ENCODE measurements around the gene ADARB1. TPM values are rescaled to one million over a fixed set of nuclear protein-coding genes. Genes with fewer than 3 reads are reported as not detected.

Gene ADARB1
- total and polyA plus RNA-seq, 2 donors, result 11.9 to 14.6 TPM

DNA sequence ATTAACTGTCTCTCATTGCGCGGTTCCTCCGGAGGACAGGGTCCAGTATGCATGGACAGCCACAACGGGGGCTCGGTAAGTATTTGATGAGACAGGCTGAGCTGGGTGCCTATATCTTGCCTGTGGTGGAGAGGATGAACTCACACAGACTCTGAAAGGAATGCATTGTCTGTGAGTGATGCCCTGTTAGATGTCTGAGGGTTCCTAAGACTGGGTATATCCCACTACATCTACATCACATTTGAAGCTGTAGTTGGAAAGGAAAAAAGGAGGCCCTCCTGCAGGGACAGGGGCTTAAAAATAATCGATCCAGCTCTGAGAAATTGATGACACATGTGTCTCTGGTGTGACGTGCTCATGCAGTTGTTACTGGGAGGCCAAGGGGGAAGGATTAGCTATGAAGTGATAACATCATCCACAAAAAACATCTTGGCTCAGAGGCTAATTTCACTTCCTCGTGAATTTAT lies 1.9 kb downstream of the ADARB1 start:
- DNase-seq (ENCODE audit: low read depth in 6 of 9, low spot score in 9 of 9), result no peak
- Histone ChIP-seq H3K4me3 (ENCODE audit: low read length in 2 of 2) (no peak overlapping the region), H3K4me1 (ENCODE audit: control insufficient read depth in 2 of 2, insufficient read depth in 2 of 2, low read length in 2 of 2) (peaks cover 5 to 34% of the 10 kb centered on the region in 2 donors), H3K27me3 (ENCODE audit: control insufficient read depth in 2 of 2, insufficient read depth in 1 of 2, low read length in 1 of 2) (peaks cover 21 to 38% of the 10 kb centered on the region in 2 donors), H3K27ac (ENCODE audit: low read depth in 1 of 2, low read length in 1 of 2) (no peak overlapping the region), H3K9me3 (ENCODE audit: control insufficient read depth in 2 of 2, insufficient read depth in 1 of 2, low read length in 1 of 2) (no peaks in the 10 kb centered on the region), H3K36me3 (ENCODE audit: control insufficient read depth in 2 of 2, insufficient read depth in 2 of 2, low read length in 1 of 2) (peaks cover 0 to 3% of the 10 kb centered on the region in 2 donors)
- 88% methylated on average over 8 of the region's 8 CpGs for WGBS

DNA sequence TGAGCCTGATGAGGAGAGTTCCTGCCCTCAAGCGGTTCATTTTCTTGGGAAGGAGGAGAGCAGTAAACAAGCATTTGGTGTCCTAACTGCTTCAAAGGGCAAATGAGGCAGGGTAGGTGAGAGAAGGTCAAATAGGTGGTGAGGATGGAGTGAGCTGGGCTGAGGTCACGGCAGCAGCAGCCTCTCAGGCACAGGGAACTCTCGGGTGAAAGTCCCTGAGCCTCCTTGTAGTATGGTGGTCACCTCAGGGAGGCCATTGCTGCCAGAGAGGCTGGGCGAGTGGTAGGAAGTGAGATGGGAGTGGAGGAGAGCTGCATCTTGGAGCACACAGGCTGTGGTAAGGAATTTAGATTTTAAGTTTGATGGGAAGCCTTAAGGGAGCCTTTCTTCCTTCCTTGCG lies 4.0 kb downstream of the ADARB1 start:
- H3K4me1 ChIP-seq (ENCODE audit: control insufficient read depth in 2 of 2, insufficient read depth in 2 of 2, low read length in 2 of 2), result peaks cover 5 to 38% of the 10 kb centered on the region in 2 donors
- 77% methylated on average over 5 of the region's 5 CpGs for WGBS
- H3K27me3 ChIP-seq (ENCODE audit: control insufficient read depth in 2 of 2, insufficient read depth in 1 of 2, low read length in 1 of 2), result peaks cover 21 to 23% of the 10 kb centered on the region in 2 donors
- no peak for DNase-seq (ENCODE audit: low read depth in 6 of 9, low spot score in 9 of 9)
- H3K4me3 ChIP-seq (ENCODE audit: low read length in 2 of 2), result no peak overlapping the region
- H3K36me3 ChIP-seq (ENCODE audit: control insufficient read depth in 2 of 2, insufficient read depth in 2 of 2, low read length in 1 of 2), result no peaks in the 10 kb centered on the region
- H3K27ac ChIP-seq (ENCODE audit: low read depth in 1 of 2, low read length in 1 of 2), result no peak overlapping the region
- no peaks in the 10 kb centered on the region for H3K9me3 ChIP-seq (ENCODE audit: control insufficient read depth in 2 of 2, insufficient read depth in 1 of 2, low read length in 1 of 2)

GRCh38 chr21:45078877-45079281 lies 4.5 kb downstream of the ADARB1 start:
- WGBS, result 72% methylated on average over 2 of the region's 2 CpGs
- DNase-seq (ENCODE audit: low read depth in 6 of 9, low spot score in 9 of 9), result peak in 7 of 9 donors; percentile 38 to 81 (median 63)
- Histone ChIP-seq H3K9me3 (ENCODE audit: control insufficient read depth in 2 of 2, insufficient read depth in 1 of 2, low read length in 1 of 2) (peaks cover 0 to 4% of the 10 kb centered on the region in 2 donors), H3K27ac (ENCODE audit: low read depth in 1 of 2, low read length in 1 of 2) (peak overlapping the region in 1 of 2 donors; percentile 58), H3K27me3 (ENCODE audit: control insufficient read depth in 2 of 2, insufficient read depth in 1 of 2, low read length in 1 of 2) (peaks cover 19 to 21% of the 10 kb centered on the region in 2 donors), H3K36me3 (ENCODE audit: control insufficient read depth in 2 of 2, insufficient read depth in 2 of 2, low read length in 1 of 2) (no peaks in the 10 kb centered on the region), H3K4me1 (ENCODE audit: control insufficient read depth in 2 of 2, insufficient read depth in 2 of 2, low read length in 2 of 2) (peaks cover 5 to 38% of the 10 kb centered on the region in 2 donors), H3K4me3 (ENCODE audit: low read length in 2 of 2) (no peak overlapping the region)

DNA sequence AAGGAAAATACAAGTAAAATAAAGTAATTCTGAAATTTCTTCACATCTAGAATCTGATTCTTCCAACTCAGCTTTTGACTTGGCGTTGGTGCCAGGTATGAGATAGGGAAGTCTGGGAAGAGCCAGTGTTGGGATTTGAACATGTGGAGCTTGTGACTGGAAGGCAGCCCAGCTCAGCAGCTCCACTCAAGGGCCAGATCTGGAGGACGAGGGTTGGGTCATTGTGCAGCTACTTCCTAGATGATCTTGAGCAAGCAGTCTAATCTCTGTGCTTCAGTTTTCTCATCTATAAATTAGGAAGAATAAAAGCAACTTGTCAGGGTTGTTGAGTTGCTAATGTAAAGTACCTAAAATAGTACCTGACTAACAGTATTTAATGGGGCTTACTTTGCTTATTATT lies 5.0 kb downstream of the ADARB1 start:
- WGBS, result 70% methylated on average over 2 of the region's 2 CpGs
- no peaks in the 10 kb centered on the region for H3K36me3 ChIP-seq (ENCODE audit: control insufficient read depth in 2 of 2, insufficient read depth in 2 of 2, low read length in 1 of 2)
- H3K9me3 ChIP-seq (ENCODE audit: control insufficient read depth in 2 of 2, insufficient read depth in 1 of 2, low read length in 1 of 2), result peaks cover 0 to 4% of the 10 kb centered on the region in 2 donors
- no peak overlapping the region for H3K4me3 ChIP-seq (ENCODE audit: low read length in 2 of 2)
- peaks cover 19 to 21% of the 10 kb centered on the region in 2 donors for H3K27me3 ChIP-seq (ENCODE audit: control insufficient read depth in 2 of 2, insufficient read depth in 1 of 2, low read length in 1 of 2)
- peaks cover 5 to 38% of the 10 kb centered on the region in 2 donors for H3K4me1 ChIP-seq (ENCODE audit: control insufficient read depth in 2 of 2, insufficient read depth in 2 of 2, low read length in 2 of 2)
- no peak for DNase-seq (ENCODE audit: low read depth in 6 of 9, low spot score in 9 of 9)
- H3K27ac ChIP-seq (ENCODE audit: low read depth in 1 of 2, low read length in 1 of 2), result peak overlapping the region in 1 of 2 donors; percentile 58

- Histone ChIP-seq H3K36me3 (ENCODE audit: control insufficient read depth in 2 of 2, insufficient read depth in 2 of 2, low read length in 1 of 2) (no peaks in the 10 kb centered on the region), H3K4me3 (ENCODE audit: low read length in 2 of 2) (no peak overlapping the region), H3K27ac (ENCODE audit: low read depth in 1 of 2, low read length in 1 of 2) (no peak overlapping the region), H3K27me3 (ENCODE audit: control insufficient read depth in 2 of 2, insufficient read depth in 1 of 2, low read length in 1 of 2) (peaks cover 15% of the 10 kb centered on the region in 2 donors), H3K9me3 (ENCODE audit: control insufficient read depth in 2 of 2, insufficient read depth in 1 of 2, low read length in 1 of 2) (peaks cover 0 to 4% of the 10 kb centered on the region in 2 donors), H3K4me1 (ENCODE audit: control insufficient read depth in 2 of 2, insufficient read depth in 2 of 2, low read length in 2 of 2) (peaks cover 6 to 41% of the 10 kb centered on the region in 2 donors)
- WGBS, result 93% methylated on average over 5 of the region's 5 CpGs
- DNase-seq (ENCODE audit: low read depth in 6 of 9, low spot score in 9 of 9), result no peak
Observed at GRCh38 chr21:45080232-45080631, 5.9 kb downstream of the ADARB1 start.

DNA sequence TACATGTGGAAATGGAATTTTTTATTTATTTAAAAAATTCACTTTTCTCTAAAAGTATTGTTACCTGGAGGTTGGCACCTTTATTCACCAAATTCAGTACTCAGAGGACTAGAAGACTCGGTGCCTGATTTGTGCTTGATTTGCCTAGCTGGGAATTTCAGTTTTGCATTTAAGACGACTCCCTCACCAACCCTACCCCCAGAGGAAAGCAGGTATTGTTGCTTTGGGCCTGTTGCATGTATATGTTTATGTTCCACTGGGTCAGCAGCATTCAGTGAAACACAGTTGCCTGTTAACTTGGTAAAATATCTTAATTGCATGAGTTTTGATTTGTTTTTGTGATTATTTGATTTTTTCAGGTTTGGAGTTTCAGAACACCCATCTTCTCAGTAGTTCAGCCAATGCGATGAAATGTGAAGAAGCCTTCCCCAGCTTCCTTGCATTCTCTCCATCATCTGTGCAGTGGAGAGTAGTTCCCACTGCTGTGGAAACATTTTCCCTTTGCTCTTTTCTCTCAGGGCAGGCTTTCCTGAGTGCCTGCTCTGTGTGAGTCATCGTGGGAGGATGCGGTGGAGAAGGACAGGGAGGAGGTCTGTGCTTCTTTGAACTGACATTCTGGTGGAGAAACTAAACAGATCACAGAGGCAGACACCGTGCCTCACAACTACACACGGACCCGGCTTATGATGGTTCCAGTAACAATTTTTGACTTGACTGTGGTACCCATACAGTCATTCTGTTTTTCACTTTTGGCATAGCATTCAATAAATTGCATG lies 6.4 kb downstream of the ADARB1 start:
- H3K9me3 ChIP-seq (ENCODE audit: control insufficient read depth in 2 of 2, insufficient read depth in 1 of 2, low read length in 1 of 2), result peaks cover 0 to 4% of the 10 kb centered on the region in 2 donors
- no peak overlapping the region for H3K4me3 ChIP-seq (ENCODE audit: low read length in 2 of 2)
- H3K27me3 ChIP-seq (ENCODE audit: control insufficient read depth in 2 of 2, insufficient read depth in 1 of 2, low read length in 1 of 2), result peaks cover 9 to 10% of the 10 kb centered on the region in 2 donors
- WGBS, result 78% methylated on average over 8 of the region's 8 CpGs
- H3K36me3 ChIP-seq (ENCODE audit: control insufficient read depth in 2 of 2, insufficient read depth in 2 of 2, low read length in 1 of 2), result no peaks in the 10 kb centered on the region
- H3K4me1 ChIP-seq (ENCODE audit: control insufficient read depth in 2 of 2, insufficient read depth in 2 of 2, low read length in 2 of 2), result peaks cover 4 to 38% of the 10 kb centered on the region in 2 donors
- no peak overlapping the region for H3K27ac ChIP-seq (ENCODE audit: low read depth in 1 of 2, low read length in 1 of 2)
- DNase-seq (ENCODE audit: low read depth in 6 of 9, low spot score in 9 of 9), result no peak

DNA sequence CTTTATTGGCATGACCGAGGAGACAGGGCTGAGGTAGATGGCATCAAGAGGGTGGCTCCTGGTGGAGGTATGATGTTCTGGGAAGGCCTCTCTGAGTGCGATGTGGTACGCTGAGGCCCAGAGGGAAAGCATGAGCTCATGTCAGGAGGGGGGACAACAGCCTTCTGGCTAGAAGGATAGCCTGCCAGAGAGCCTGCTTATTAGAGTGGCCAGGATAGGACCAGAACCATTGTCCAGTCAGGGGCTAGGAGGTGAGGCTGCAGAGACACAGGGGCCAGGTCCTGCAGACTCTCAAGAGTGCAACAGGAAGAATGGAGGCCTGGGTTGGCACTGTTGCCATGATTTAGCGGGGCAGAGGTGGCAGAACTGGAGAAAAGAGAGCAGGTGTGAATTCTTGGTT lies 7.3 kb downstream of the ADARB1 start:
- Histone ChIP-seq H3K4me3 (ENCODE audit: low read length in 2 of 2) (no peak overlapping the region), H3K27me3 (ENCODE audit: control insufficient read depth in 2 of 2, insufficient read depth in 1 of 2, low read length in 1 of 2) (peaks cover 1 to 2% of the 10 kb centered on the region in 2 donors), H3K27ac (ENCODE audit: low read depth in 1 of 2, low read length in 1 of 2) (no peak overlapping the region), H3K36me3 (ENCODE audit: control insufficient read depth in 2 of 2, insufficient read depth in 2 of 2, low read length in 1 of 2) (no peaks in the 10 kb centered on the region), H3K9me3 (ENCODE audit: control insufficient read depth in 2 of 2, insufficient read depth in 1 of 2, low read length in 1 of 2) (peaks cover 0 to 4% of the 10 kb centered on the region in 2 donors), H3K4me1 (ENCODE audit: control insufficient read depth in 2 of 2, insufficient read depth in 2 of 2, low read length in 2 of 2) (peaks cover 4 to 44% of the 10 kb centered on the region in 2 donors)
- WGBS, result 85% methylated on average over 4 of the region's 4 CpGs
- DNase-seq (ENCODE audit: low read depth in 6 of 9, low spot score in 9 of 9), result no peak

- no peaks in the 10 kb centered on the region for H3K27me3 ChIP-seq (ENCODE audit: control insufficient read depth in 2 of 2, insufficient read depth in 1 of 2, low read length in 1 of 2)
- WGBS, result 98% methylated on average over 4 of the region's 4 CpGs
- peaks cover 7 to 53% of the 10 kb centered on the region in 2 donors for H3K4me1 ChIP-seq (ENCODE audit: control insufficient read depth in 2 of 2, insufficient read depth in 2 of 2, low read length in 2 of 2)
- peaks cover 0 to 4% of the 10 kb centered on the region in 2 donors for H3K9me3 ChIP-seq (ENCODE audit: control insufficient read depth in 2 of 2, insufficient read depth in 1 of 2, low read length in 1 of 2)
- DNase-seq (ENCODE audit: low read depth in 6 of 9, low spot score in 9 of 9), result no peak
- no peaks in the 10 kb centered on the region for H3K36me3 ChIP-seq (ENCODE audit: control insufficient read depth in 2 of 2, insufficient read depth in 2 of 2, low read length in 1 of 2)
- H3K27ac ChIP-seq (ENCODE audit: low read depth in 1 of 2, low read length in 1 of 2), result no peak overlapping the region
- no peak overlapping the region for H3K4me3 ChIP-seq (ENCODE audit: low read length in 2 of 2)
Observed at GRCh38 chr21:45082736-45083135, 8.4 kb downstream of the ADARB1 start.

- H3K4me1 ChIP-seq (ENCODE audit: control insufficient read depth in 2 of 2, insufficient read depth in 2 of 2, low read length in 2 of 2), result peaks cover 7 to 44% of the 10 kb centered on the region in 2 donors
- no peak overlapping the region for H3K4me3 ChIP-seq (ENCODE audit: low read length in 2 of 2)
- peaks cover 0 to 4% of the 10 kb centered on the region in 2 donors for H3K9me3 ChIP-seq (ENCODE audit: control insufficient read depth in 2 of 2, insufficient read depth in 1 of 2, low read length in 1 of 2)
- WGBS, result 97% methylated on average over 7 of the region's 7 CpGs
- no peaks in the 10 kb centered on the region for H3K27me3 ChIP-seq (ENCODE audit: control insufficient read depth in 2 of 2, insufficient read depth in 1 of 2, low read length in 1 of 2)
- no peak for DNase-seq (ENCODE audit: low read depth in 6 of 9, low spot score in 9 of 9)
- H3K27ac ChIP-seq (ENCODE audit: low read depth in 1 of 2, low read length in 1 of 2), result no peak overlapping the region
- H3K36me3 ChIP-seq (ENCODE audit: control insufficient read depth in 2 of 2, insufficient read depth in 2 of 2, low read length in 1 of 2), result no peaks in the 10 kb centered on the region
Observed at GRCh38 chr21:45084121-45084520, 9.7 kb downstream of the ADARB1 start.

Data from thymus (tissue), 11 donors.